ENCODE results near the gene FOXL2NB. TPM values are rescaled to one million over a fixed set of nuclear protein-coding genes. Genes with fewer than 3 reads are reported as not detected.
"Not testable (repeated sequence)": the region's sequence is repeated elsewhere in the genome, so short reads cannot be mapped to it uniquely, and the experiment has no call there.

FOXL2NB gene
- total RNA-seq, 1 donor from 2014 or later = not detected

DNA sequence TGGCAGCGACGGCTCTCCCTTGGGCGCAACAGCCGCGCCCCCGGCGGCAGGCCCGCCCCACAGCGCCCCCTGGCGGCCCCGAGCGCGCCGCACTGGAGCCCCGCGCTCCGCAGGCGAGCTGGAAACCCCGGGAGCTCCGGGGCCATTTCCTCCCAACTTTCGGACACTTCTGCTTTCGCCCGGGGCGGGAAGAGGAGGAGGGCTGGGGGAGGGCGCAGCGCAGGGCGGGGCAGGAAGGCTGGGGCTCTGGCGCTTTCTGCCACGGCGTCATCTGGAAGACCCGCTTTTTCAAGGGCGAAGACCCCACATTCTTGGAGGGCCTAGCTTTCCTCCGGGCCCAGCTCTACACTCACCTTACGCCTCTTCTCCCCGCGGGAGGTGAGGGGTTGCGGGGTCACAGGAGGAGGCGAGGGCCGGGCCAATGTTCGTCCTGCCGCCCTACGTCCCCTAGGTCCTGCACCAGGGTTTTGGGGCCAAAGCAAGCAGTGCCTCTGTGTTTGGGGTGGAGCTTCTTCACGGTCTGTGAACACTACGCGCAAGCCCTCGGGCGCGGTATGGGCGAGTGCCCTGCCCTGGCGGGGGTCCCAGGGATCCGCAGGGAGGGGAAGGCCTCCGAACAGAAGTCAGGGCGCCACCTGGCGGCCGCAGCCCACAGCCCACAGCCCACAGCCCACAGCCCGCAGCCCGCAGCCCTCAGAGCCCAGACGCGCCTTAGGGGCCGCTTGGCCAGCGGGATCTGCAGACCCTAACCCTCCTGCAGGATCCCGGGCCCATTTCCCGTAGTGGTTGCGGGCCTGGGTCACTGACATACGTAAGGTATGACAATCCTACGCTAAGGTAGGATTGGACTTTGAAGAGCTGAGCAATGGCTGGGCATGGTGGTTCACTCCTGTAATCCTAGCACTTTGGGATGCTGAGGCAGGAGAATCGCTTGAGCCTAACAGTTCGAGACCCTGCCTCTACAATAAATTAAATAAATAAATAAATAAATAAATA lies 31.2 kb upstream of the FOXL2NB start:
- peak; percentile 94 for DNase-seq
- H3K27ac Mint-ChIP-seq = peak overlapping the region; percentile 76

DNA sequence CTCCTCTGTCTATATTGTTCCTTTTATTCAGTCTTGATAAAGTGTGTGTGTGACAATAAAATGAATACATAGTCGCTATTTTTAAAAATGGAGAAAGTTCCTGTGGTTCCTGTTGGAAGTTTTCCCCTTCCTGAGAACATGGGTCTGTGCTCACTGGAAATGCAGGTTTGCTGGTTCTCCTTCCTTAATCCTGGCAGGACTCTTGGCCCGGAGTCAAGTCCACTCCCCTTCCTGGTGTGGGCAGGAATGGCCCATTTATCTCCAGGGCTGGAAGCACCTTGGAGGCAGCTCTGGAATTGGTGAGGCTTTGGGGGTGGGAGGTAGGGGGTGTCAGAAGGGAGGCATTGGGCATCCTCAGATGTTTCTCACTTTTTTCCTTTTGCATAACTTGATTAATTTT lies 30.2 kb upstream of the FOXL2NB start:
- no peak for DNase-seq

More for the DNA sequence above, 31.2 kb upstream of the FOXL2NB start:
- no peaks in the 10 kb centered on the region for H3K36me3 Mint-ChIP-seq (ENCODE audit: low read depth)
- peaks cover 17% of the 10 kb centered on the region for H3K27me3 Mint-ChIP-seq
- peak overlapping the region; percentile 88 for H3K4me3 Mint-ChIP-seq
- H3K4me1 Mint-ChIP-seq = peaks cover 6% of the 10 kb centered on the region
- no peaks in the 10 kb centered on the region for H3K9me3 Mint-ChIP-seq
- intact Hi-C loops (cut with micrococcal nuclease) = loop anchor here (1.0 to 10.0 kb wide), 6 partner anchors 82 to 581 kb away; partner anchors contain the start of genes CEP70 and PIK3CB

DNA sequence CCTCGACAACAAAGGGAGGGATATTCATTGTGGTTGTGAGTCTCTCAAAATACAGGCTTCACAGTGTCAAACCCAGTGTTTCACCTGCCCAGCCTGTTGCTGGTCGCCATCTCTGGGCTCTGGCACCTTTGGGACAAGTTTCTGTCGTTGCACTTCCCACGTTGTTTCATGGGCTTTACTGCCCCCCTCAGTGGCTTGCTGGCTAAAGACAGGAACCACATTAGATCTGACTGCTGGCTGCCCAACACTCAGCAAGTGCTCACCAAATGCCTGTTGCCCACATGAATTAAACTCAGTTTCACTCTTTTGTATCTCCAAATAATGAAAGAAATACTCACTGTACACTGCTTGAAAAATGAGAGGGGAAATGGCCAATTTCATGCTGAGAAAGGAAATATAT lies 27.7 kb upstream of the FOXL2NB start:
- H3K27ac Mint-ChIP-seq = no peak overlapping the region
- H3K4me1 Mint-ChIP-seq = peaks cover 11% of the 10 kb centered on the region
- no peak overlapping the region for H3K4me3 Mint-ChIP-seq
- DNase-seq = no peak
- H3K9me3 Mint-ChIP-seq = no peaks in the 10 kb centered on the region
- H3K36me3 Mint-ChIP-seq (ENCODE audit: low read depth) = no peaks in the 10 kb centered on the region
- intact Hi-C loops (cut with micrococcal nuclease) = loop anchor here (10.0 kb wide), 2 partner anchors 145 to 585 kb away; no protein-coding TSS in a partner anchor
- peaks cover 19% of the 10 kb centered on the region for H3K27me3 Mint-ChIP-seq

More for the DNA sequence above, 30.2 kb upstream of the FOXL2NB start:
- Mint-ChIP-seq H3K9me3 (no peaks in the 10 kb centered on the region), H3K4me1 (peaks cover 6% of the 10 kb centered on the region), H3K36me3 (ENCODE audit: low read depth) (no peaks in the 10 kb centered on the region), H3K27ac (no peak overlapping the region), H3K27me3 (peaks cover 17% of the 10 kb centered on the region), H3K4me3 (no peak overlapping the region)
- intact Hi-C loops (cut with micrococcal nuclease) = loop anchor here (2.0 to 10.0 kb wide), 3 partner anchors 142 to 582 kb away; no protein-coding TSS in a partner anchor

DNA sequence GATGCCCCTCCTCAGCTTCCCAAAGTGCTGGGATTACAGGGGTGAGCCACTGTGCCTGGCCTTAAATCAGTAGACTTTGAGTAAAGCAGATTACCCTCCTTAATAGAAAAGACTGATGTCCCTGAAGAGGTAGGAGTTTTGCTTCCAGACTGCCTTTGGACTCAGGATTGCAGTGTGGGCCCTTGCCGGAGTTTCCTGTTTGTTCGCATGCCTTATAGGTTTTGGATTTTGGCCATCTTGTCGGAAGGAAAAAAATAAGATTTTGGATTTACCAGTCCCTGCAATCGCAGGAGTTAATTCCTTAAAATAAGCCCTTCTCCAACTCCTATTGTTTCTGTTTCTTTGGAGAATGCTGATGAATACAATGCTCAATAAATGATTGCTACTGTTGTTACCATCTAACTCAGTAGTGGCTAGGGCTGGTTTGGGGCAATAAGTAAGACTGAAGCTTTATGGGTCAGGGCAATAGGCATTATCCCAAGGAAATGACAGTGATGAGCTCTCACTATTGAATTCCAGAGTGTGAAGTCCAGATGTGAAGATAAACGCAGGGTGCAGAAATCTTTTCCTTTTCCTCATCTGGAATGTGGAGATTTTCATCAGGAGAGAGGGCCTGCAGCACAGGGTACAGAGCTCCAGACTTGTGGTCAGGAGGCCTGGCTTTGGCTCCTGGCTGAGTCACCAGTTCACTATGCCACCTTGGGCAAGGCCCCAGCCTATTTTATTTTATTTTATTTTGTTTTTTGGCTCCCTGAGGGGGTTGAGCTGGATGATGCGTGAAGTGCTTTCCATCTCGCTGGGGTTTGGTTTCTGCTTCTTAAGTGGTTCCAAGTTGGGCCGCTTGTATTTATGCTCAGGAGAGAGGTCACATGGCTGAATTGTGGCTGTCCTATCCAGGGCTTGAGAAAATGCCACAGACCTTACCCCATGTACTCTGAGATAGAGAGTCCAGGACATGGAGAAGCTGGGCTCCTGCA lies 25.4 kb upstream of the FOXL2NB start:
- intact Hi-C loops (cut with micrococcal nuclease) = loop anchor here (10.0 kb wide), 1 partner anchor 857 kb away; no protein-coding TSS in a partner anchor
- DNase-seq = no peak
- no peaks in the 10 kb centered on the region for H3K36me3 Mint-ChIP-seq (ENCODE audit: low read depth)
- no peak overlapping the region for H3K27ac Mint-ChIP-seq
- H3K4me3 Mint-ChIP-seq = no peak overlapping the region
- no peaks in the 10 kb centered on the region for H3K9me3 Mint-ChIP-seq
- H3K4me1 Mint-ChIP-seq = peaks cover 5% of the 10 kb centered on the region
- H3K27me3 Mint-ChIP-seq = peaks cover 24% of the 10 kb centered on the region

DNA sequence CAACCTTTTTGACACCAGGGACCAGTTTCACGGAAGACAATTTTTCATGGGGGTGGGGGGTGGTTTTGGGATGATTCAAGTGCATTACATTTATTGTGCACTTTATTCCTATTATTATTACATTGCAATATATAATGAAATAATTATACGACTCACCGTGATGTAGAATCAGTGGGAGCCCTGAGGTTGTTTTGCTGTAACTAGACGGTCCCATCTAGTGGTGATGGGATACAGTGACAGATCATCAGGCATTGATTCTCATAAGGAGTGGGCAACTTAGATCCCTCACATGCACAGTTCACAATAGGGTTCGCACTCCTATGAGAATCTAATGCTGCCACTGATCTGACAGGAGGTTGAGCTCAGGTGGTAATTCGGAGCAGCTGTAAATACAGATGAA lies 24.6 kb upstream of the FOXL2NB start:
- H3K4me1 Mint-ChIP-seq, H3K4me3 Mint-ChIP-seq: not testable (repeated sequence)

DNA sequence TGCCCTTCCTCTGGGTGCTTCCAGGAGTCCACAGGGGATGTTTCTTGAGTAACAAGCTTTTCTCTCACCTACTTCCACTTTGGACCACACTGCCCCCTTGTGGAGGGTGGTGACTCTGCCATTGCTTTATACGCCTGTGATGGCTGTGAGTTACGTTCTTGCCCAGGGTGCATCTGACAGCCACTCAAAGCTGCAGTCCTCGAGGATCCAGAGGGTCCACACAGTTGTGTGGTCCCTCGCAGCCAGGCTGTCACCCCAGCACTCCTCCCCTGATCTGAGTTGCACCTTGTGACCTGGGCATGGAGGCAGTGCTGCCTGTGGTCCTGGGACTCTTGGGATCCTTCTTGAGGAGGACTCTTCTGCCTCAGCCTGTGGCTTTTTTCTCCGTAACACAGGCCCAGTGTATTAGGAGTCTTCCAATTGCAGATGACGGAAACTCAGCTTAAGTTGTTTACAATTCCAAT lies 23.5 kb upstream of the FOXL2NB start:
- peak; percentile 95 for DNase-seq
- Mint-ChIP-seq H3K4me3 (no peak overlapping the region), H3K4me1 (peaks cover 5% of the 10 kb centered on the region), H3K9me3 (no peaks in the 10 kb centered on the region), H3K36me3 (ENCODE audit: low read depth) (no peaks in the 10 kb centered on the region), H3K27me3 (peaks cover 17% of the 10 kb centered on the region), H3K27ac (no peak overlapping the region)
- intact Hi-C loops (cut with micrococcal nuclease) = loop anchor here (1.0 to 10.0 kb wide), 3 partner anchors 224 to 859 kb away; no protein-coding TSS in a partner anchor

More for the DNA sequence above, 24.6 kb upstream of the FOXL2NB start:
- H3K27ac Mint-ChIP-seq; H3K9me3 Mint-ChIP-seq; H3K36me3 Mint-ChIP-seq (ENCODE audit: low read depth); DNase-seq: not testable (repeated sequence)
- intact Hi-C loops (cut with micrococcal nuclease) = loop anchor here (10.0 kb wide), 1 partner anchor 858 kb away; no protein-coding TSS in a partner anchor
- peaks cover 21% of the 10 kb centered on the region for H3K27me3 Mint-ChIP-seq

DNA sequence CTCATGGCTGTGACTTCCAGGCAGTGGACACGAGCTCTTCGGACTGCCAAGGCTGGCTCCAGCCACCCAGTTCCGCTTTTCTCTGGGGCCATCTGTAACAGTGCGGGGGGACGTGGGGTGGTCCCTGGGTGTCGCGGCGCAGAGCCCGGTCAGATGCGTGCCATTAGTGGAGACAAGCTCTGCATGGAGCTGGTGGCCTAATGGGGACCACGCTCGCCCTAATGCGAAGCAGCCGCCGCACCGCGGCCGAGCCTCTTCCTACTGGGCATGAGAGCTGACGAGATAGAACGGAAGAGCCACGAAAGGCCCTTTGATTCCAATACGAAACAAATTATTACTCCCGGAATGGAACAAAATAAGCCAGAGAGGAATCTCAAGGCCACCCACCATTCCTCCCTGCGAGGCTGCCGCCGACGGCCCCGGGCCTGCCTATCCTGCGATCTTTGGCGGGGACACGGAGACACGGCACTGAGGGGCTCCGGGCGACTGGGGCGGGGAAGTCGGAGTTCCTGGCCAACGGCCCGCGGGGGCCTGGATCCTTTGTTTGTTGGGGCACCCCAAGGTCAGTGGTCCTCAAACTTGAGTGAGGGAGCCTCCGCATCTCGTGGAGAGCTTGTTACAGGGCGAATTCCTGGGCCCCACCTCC lies 18.2 kb upstream of the FOXL2NB start:
- no peak overlapping the region for H3K27ac Mint-ChIP-seq

DNA sequence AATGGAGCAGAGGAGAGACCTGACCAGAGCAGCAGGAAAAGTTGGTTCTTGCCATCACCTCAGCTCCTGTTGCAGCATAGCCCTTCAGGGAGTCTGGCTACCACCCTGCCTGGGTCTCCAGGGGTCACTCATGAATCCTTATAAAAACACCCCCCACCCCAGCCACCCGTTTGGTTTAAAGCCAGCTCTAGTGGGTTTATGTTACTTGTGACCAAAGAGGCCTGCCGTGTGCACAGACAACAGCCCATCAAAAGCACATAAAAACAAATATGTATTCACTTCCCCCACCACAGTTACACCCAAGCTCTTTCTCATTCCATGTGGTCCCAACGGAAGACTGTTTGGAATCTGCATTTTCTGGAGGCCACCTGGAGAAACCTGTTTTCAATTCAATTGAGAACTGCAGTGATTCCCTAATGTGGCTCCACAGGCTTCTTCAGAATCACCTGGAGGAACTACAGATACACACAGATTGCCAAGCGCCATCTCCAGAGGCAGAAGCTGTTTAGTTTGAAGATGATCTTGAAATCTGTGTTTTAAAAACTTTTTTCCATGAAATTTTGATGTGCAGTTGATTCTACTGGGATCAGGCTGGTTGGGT lies 13.8 kb upstream of the FOXL2NB start:
- no peak overlapping the region for H3K27ac Mint-ChIP-seq
- no peak for DNase-seq
- intact Hi-C loops (cut with micrococcal nuclease) = no loop called here
- H3K4me3 Mint-ChIP-seq = no peak overlapping the region
- H3K4me1 Mint-ChIP-seq = peaks cover 12% of the 10 kb centered on the region
- H3K27me3 Mint-ChIP-seq = peaks cover 54% of the 10 kb centered on the region
- H3K9me3 Mint-ChIP-seq = no peaks in the 10 kb centered on the region
- no peaks in the 10 kb centered on the region for H3K36me3 Mint-ChIP-seq (ENCODE audit: low read depth)

More for the DNA sequence above, 18.2 kb upstream of the FOXL2NB start:
- Mint-ChIP-seq H3K9me3 (no peaks in the 10 kb centered on the region), H3K4me3 (no peak overlapping the region), H3K27me3 (peaks cover 27% of the 10 kb centered on the region), H3K4me1 (no peaks in the 10 kb centered on the region), H3K36me3 (ENCODE audit: low read depth) (no peaks in the 10 kb centered on the region)
- no peak for DNase-seq
- intact Hi-C loops (cut with micrococcal nuclease) = loop anchor here (10.0 kb wide), 1 partner anchor 864 kb away; no protein-coding TSS in a partner anchor

DNA sequence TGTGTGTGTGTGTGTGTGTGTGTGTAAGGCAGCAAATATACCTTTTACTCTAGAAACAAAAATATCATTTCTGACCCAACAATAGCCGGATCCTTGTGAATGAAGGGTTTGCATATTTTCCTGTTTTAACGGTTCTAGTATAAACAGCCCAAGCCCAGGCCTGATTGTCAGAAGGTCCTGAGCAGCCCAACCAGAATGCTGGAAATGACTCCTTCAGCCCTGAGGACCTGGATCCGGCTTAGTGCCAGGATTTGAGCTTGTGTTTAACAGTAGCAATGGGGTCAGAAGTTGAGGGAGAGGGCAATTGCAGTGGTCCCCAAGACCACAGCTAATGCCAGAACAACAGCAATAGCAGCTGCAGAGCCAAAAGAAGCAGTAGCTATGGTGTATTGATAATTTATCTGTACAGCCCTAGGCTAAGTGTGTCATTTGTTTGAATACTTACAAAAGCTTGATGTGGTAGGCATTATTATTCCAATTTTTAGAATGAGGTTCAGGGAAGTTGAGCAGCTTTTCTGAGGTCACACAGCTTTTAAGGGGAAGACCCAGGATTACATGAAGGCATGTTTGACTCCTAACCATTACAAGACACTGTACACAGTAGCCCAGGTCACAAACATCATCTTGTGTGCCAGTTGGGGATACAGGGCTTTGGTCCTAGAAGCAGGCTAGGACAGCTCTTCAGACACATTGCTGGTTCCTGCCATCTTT lies 12.9 kb upstream of the FOXL2NB start:
- no peak for DNase-seq
- Mint-ChIP-seq H3K27me3 (peaks cover 61% of the 10 kb centered on the region), H3K9me3 (no peaks in the 10 kb centered on the region), H3K36me3 (ENCODE audit: low read depth) (no peaks in the 10 kb centered on the region), H3K4me1 (peaks cover 14% of the 10 kb centered on the region), H3K27ac (no peak overlapping the region), H3K4me3 (no peak overlapping the region)
- intact Hi-C loops (cut with micrococcal nuclease) = no loop called here

DNA sequence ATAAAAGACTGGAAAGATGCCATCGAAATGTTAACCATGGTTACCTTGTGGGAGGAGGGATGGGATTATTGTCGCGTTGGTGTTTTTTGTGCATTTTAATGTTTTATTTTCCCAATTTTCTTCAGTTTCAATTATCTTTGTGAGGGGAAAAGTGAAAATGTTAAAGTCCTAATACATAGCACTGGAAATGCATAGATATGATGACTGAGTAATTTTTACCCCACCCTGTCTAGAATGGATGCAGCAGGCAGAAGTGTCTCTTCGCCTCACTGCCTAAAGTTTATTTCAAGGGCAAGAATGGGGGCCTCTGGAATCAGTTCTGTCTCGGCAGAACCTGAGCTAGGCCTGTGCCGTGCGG lies 11.5 kb upstream of the FOXL2NB start:
- peaks cover 14% of the 10 kb centered on the region for H3K4me1 Mint-ChIP-seq
- H3K36me3 Mint-ChIP-seq (ENCODE audit: low read depth) = no peaks in the 10 kb centered on the region
- no peak overlapping the region for H3K27ac Mint-ChIP-seq
- no peaks in the 10 kb centered on the region for H3K9me3 Mint-ChIP-seq
- H3K4me3 Mint-ChIP-seq = peak overlapping the region; percentile 76
- H3K27me3 Mint-ChIP-seq = peaks cover 70% of the 10 kb centered on the region
- no peak for DNase-seq
- intact Hi-C loops (cut with micrococcal nuclease) = no loop called here

DNA sequence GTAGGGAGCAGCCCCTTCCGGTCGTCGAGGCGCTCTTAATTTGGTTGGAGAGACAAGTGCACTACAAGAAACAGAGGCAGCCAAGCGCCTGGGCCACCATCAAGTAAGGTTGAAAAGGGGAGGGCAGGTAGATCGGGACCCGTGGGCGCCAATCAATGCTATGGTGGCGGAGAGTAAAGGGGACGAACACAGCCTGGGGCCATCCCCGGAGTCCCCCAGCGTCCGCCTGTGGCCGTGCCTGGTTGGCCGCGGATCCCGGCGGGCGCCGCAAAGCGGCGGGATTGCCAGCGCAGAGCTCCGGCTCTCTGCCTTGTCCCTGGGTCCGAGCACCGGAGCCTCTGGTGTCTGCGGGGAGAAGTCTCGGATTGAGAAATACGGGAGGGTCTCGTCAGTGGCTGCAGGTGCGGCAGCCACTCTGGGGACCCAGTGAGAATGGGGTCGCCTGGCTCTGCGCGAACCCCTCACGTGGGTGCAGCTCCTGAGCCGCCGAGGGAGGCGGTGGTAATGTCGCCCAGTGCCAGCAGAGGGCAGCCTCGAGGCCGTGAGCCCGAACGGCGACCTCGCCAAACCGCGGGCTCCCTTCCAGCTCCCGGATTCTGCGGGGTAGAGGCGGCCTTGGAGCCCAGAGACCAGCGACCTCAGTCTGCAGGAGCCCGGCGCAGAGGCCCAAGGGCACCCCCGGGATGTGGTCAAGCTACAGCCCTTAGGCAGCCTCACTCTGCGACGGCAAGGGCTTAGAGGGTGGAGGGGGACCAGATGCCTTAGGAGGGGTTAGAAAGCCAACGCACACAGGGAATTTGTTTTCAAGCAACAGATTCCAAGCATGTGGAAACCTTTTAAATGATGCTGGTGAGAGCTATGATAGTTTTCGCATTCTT lies 10.9 kb upstream of the FOXL2NB start:
- Mint-ChIP-seq H3K36me3 (ENCODE audit: low read depth) (no peaks in the 10 kb centered on the region), H3K4me1 (peaks cover 14% of the 10 kb centered on the region), H3K27ac (no peak overlapping the region), H3K9me3 (no peaks in the 10 kb centered on the region), H3K27me3 (peaks cover 76% of the 10 kb centered on the region), H3K4me3 (peak overlapping the region; percentile 76)
- intact Hi-C loops (cut with micrococcal nuclease) = loop anchor here (1.0 to 2.0 kb wide), 2 partner anchors 10 to 393 kb away; no protein-coding TSS in a partner anchor
- DNase-seq = peak; percentile 91

All from activated CD4-positive, alpha-beta T cell treated with anti-CD3 and anti-CD28 coated beads, Interleukin-2, amount 10 ng/mL, durations not matched to agents 24 days and 14 days (primary cell).